Endothelial cell of umbilical vein (primary cell): ENCODE data around the gene DAAM1.
A peak's percentile ranks its signal among the peaks of the same experiment; 100 is the strongest.

Experiments used
- MYC ChIP-seq: IDR thresholded peaks from one replicate; pipeline ENCODE4 v1.6.1; 2011; ENCODE audit warnings: mild to moderate bottlenecking, low read depth, low read length
- POLR2A ChIP-seq: IDR thresholded peaks from 2 replicates; pipeline ENCODE4 v1.6.1; 2012; ENCODE audit warnings: low read depth, mild to moderate bottlenecking, control low read depth, low read length
- TF ChIP-seq, protein P1 (sequence below), 2 donors: IDR thresholded peaks; 1 replicate in 1 of 2; 2 replicates in 1 of 2; pipeline ENCODE4 v1.5.1; 2011; ENCODE audit warnings: low read length in 2 of 2, mild to moderate bottlenecking in 2 of 2, moderate library complexity in 2 of 2, control low read depth in 1 of 2, inconsistent platforms in 1 of 2, low read depth in 1 of 2; ENCODE audit not compliant: insufficient read depth in 1 of 2; ENCODE audit errors: extremely low read depth in 1 of 2

DNA sequence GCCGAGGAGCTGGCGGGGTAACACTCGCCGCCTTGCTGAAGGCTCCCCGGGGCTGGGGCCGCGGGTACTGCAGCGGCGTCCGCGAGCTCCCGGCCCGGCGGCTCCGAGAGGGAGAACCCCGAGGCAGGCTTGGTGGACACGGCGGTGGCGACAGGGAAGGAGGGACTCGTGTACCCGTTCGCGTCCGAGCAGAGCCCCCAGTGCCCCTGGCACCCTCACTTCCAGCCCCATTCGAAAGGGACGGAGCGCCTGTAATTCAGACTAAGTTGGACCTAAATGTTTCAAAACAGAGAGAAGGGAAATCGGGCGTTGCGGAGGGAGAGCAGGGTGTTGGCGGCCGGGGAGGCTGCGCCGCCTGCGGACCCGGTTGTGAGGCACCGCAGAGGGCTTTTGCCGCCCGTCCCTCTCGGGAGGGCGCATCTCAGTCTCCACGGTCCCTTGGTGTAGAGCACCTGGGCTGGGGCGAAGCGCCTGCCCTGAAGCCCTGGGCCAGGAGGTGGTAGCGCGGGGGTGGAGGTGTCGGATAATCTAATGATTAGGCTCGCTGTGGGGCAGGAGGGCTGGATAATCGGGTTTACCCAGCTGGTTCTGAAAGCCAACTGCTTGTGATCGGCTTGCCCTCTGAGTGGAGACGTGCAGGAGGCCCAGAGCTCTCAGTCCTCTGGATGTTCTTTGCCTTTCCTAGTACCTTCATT, 771 bp downstream of the DAAM1 start:
- TF ChIP-seq MYC (no peak), POLR2A (no peak)
- TF ChIP-seq, protein P1, sequence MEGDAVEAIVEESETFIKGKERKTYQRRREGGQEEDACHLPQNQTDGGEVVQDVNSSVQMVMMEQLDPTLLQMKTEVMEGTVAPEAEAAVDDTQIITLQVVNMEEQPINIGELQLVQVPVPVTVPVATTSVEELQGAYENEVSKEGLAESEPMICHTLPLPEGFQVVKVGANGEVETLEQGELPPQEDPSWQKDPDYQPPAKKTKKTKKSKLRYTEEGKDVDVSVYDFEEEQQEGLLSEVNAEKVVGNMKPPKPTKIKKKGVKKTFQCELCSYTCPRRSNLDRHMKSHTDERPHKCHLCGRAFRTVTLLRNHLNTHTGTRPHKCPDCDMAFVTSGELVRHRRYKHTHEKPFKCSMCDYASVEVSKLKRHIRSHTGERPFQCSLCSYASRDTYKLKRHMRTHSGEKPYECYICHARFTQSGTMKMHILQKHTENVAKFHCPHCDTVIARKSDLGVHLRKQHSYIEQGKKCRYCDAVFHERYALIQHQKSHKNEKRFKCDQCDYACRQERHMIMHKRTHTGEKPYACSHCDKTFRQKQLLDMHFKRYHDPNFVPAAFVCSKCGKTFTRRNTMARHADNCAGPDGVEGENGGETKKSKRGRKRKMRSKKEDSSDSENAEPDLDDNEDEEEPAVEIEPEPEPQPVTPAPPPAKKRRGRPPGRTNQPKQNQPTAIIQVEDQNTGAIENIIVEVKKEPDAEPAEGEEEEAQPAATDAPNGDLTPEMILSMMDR (IDR thresholded peaks at IDR 0.05; ENCODE audit: extremely low read depth in 1 of 2, insufficient read depth in 1 of 2, low read depth in 1 of 2, low read length in 2 of 2): peak in 1 of 2 donors; percentile 10
